HUES6 (cell line): ENCODE data around the gene SLC25A22.

Experiments used
- H3K27ac ChIP-seq: 2 replicates; pipeline ENCODE4 v1.7.0; 2013; ENCODE audit warnings: low read depth, mild to moderate bottlenecking, low read length, inconsistent platforms
- H3K27me3 ChIP-seq: 2 replicates; pipeline ENCODE4 v1.6.1; 2013; ENCODE audit warnings: low read length; ENCODE audit not compliant: control insufficient read depth, insufficient read depth
- H3K36me3 ChIP-seq: 2 replicates; pipeline ENCODE4 v1.6.1; 2013; ENCODE audit warnings: low read length; ENCODE audit not compliant: control insufficient read depth, insufficient read depth
- H3K4me1 ChIP-seq: 2 replicates; pipeline ENCODE4 v1.6.1; 2013; ENCODE audit warnings: low read length; ENCODE audit not compliant: control insufficient read depth, insufficient read depth
- H3K4me3 ChIP-seq: 2 replicates; pipeline ENCODE4 v1.5.1; 2013; ENCODE audit warnings: low read depth, low read length
- H3K9ac ChIP-seq: one replicate; pipeline ENCODE4 v1.6.1; 2013; ENCODE audit warnings: mild to moderate bottlenecking, low read length
- H3K9me3 ChIP-seq: 2 replicates; pipeline ENCODE4 v1.6.1; 2013; ENCODE audit warnings: low read depth, low read length; ENCODE audit not compliant: control insufficient read depth, insufficient read depth

Gene SLC25A22

DNA sequence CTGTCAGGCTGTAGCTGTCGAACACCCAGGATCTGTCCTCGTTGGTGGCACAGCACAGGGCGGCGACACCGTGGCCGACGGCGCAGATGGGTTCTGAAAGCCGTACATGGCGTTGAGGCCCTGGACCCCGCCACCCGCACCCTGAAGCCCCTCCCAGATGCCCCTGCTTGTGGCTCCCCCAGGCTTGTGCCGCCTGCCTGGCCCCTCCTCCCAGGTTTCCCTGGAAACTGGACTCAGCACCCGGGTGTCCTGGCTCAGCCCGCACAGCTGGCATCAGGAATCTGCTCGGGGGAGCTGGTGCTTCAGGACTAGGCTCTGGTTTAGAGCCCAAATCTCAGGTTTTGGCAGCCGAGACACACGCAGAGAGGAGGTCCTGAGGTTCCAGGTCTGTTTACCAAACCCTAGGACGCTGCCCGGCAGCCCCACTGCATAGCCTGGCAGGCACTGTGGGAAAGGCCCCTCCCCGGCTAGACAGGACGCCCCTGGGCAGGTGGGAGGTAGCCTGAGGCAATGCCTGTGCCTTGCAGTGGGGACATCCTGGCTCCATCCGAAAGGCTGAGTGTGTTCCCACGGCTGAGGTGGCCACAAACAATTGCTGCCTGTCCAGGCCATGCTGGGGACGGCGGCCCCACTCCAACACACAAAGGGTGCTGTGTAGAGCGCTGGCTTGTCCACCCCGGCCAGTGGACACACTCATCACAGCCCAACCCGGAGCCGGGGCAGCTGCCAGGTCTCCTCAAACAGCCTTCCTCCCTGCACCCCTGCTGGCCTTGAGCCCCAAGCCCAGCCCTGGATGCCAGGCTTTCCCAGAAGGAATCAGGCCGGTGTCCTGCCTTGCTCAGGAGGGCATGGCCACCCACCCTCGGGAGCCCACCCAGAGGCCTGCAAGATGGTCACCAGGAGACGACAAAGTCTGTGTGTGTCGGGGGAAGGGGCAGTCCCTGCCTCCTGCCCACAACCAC lies 25.4 kb downstream of the SLC25A22 start:
- H3K36me3 ChIP-seq: peaks cover 46% of the 10 kb centered on the region
- H3K4me3 ChIP-seq: no peak overlapping the region
- no peak overlapping the region for H3K9ac ChIP-seq
- peaks cover 10% of the 10 kb centered on the region for H3K4me1 ChIP-seq
- H3K9me3 ChIP-seq: no peaks in the 10 kb centered on the region
- H3K27me3 ChIP-seq: no peaks in the 10 kb centered on the region
- no peak overlapping the region; the same call in 1 of the 2 replicates for H3K27ac ChIP-seq

DNA sequence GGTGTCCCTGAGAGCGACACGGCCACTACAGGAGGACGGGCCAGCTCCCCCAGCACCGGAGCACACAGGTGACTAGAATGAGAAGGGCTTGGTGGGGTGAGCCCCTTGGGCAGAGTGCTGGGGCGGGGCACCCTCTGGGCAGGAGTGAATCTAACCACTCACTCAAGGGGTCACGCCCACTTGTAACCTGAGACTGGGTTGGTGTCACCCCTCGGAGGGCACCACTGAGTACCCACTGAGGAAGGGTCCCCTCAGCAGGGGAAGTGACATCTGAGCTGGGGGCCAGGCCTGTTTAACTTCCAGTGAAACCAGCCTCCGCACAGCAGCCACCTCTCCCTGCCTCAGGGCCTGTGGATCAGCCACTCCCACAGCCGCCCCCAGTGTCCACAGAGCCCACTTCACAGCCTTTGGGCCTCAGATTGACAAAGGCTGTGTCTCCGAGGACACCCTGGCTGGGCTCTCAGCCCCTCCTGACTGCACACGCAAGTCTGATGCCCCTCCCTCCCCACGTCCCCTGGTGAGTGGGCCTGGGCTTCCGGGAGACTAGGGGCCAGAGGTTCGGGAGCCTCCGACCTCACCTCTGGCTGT lies 26.4 kb downstream of the SLC25A22 start:
- Histone ChIP-seq H3K27me3 (no peaks in the 10 kb centered on the region), H3K27ac (no peak overlapping the region)

DNA sequence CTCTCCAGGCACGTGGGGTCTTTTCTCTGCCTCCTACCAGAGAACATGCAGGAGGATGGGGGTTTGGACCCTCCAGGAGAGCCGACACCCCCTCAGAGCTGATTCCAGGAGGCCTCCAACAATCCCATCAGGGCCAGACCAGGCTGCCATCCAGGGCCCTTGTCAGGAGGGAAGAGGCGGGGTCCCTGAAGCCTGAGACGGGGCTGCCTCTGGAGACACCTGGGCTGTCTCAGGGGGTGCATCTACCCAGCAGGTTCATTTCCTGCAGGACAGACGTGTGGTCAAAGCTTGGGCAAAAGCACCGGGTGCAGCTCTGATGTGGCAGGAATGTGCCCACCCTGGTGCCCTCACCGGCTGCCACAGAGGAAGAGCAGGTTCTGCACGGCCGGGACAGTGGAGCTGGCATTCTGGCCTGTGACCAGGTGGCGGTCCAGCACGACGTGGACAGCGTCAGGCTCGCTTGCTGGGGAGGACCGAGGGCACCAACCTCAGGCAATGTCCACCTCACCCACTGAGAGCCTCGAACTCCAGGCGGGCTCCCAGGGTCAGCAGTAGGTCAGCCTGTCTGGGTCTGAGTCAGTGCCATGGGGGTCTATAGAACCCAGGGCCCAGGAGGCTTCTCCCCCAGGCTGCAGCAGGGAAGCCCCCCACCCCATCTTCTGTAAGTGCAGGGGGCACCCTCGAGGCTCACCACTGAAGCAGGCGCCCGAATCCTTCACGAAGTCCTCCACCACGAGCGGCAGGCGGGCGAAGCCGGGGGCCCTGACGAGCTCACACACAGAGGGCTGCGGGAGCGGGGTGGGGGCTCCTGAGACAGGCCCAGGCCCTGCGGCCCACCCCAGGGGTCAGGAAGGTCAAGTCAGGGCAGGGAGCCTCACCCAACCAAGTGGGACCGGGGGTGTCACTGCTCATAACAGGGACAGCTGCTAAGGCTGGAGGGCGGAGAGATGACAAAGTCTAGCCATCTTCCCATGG lies 27.2 kb downstream of the SLC25A22 start:
- Histone ChIP-seq H3K27me3 (no peaks in the 10 kb centered on the region), H3K4me3 (no peak overlapping the region), H3K9ac (no peak overlapping the region), H3K4me1 (peaks cover 10% of the 10 kb centered on the region), H3K9me3 (no peaks in the 10 kb centered on the region), H3K36me3 (peaks cover 62% of the 10 kb centered on the region), H3K27ac (no peak overlapping the region)

More for the DNA sequence above, 26.4 kb downstream of the SLC25A22 start:
- Histone ChIP-seq H3K9me3 (no peaks in the 10 kb centered on the region), H3K4me3 (no peak overlapping the region), H3K4me1 (peaks cover 10% of the 10 kb centered on the region), H3K36me3 (peaks cover 55% of the 10 kb centered on the region), H3K9ac (no peak overlapping the region)

DNA sequence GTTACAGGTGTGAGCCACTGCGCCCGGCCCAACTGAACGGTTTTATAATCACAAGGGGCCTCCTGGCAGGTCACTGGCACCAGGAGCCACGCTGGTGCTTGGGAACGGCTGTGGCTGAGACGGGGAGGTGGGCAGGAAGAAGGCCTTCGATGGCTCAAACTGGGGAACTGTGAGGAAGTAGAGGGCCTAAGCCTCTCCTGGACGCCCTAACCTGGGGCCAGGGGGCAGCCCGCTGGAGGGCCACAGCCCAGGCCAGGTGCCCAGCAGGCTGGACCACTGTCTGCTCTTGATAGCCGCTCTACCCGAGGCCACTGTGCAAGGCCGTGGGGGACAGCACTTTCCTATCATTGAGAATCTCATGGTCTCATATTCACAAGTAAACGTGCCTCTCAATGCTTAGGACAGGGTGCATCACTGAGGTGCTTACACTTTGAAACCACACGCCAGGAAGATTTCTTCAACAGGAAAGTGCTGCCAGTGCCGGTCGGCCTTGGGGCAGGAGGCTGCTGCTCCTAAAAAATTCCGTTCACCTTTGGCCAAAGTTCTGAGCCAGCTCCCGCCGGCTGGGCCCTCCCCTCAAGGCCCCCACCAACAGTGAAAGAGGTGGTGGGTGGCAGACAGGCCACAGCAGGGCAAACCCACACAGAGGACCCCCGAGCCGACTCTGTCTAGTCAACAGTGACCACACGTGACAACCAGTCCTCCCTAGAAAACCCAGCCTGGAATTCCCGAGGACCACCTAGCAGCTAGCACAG lies 28.0 kb downstream of the SLC25A22 start:
- H3K4me1 ChIP-seq: peaks cover 4% of the 10 kb centered on the region; the same call in 1 of the 2 replicates
- no peak overlapping the region for H3K4me3 ChIP-seq
- H3K36me3 ChIP-seq: peaks cover 69% of the 10 kb centered on the region
- no peak overlapping the region for H3K27ac ChIP-seq
- no peak overlapping the region for H3K9ac ChIP-seq
- H3K9me3 ChIP-seq: no peaks in the 10 kb centered on the region
- no peaks in the 10 kb centered on the region for H3K27me3 ChIP-seq

DNA sequence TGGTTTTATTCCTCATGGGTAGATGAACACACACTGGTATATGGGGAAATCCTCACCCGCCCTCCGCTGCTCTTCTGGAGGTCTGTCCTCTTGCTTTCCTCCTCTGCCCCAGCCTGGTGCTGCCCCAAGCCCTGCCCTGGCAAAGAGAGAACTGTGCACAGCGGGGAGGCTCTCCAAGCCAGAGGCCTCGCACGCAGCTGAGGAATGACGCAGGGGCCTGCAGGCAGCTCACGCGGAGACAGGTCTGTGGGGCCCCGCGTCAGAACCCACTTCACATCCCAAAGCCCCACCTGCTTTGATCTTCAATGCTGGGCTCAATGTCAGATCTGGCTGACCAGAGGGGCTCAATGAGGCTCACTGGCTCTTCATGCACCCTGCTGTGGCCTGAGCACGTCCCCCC lies 30.8 kb downstream of the SLC25A22 start:
- Histone ChIP-seq H3K4me1 (peaks cover 15% of the 10 kb centered on the region), H3K9ac (no peak overlapping the region), H3K4me3 (no peak overlapping the region), H3K36me3 (peaks cover 75% of the 10 kb centered on the region), H3K27me3 (no peaks in the 10 kb centered on the region), H3K9me3 (no peaks in the 10 kb centered on the region), H3K27ac (no peak overlapping the region)

DNA sequence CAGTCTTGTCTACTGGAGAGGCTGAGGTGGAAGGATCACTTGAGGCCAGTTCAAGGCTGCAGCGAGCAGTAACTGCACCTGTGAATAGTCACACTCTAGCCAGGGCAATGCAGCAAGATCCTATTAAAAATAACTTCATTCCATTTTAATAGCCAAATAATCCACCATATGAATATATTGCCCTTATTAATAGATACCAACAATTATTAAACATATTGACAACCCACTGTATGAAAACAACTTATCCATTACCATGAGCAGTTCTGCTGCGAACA lies 31.2 kb downstream of the SLC25A22 start:
- H3K36me3 ChIP-seq: peaks cover 73% of the 10 kb centered on the region
- no peak overlapping the region for H3K27ac ChIP-seq
- H3K9ac ChIP-seq: no peak overlapping the region
- H3K9me3 ChIP-seq: no peaks in the 10 kb centered on the region
- H3K27me3 ChIP-seq: no peaks in the 10 kb centered on the region
- H3K4me1 ChIP-seq: peaks cover 15% of the 10 kb centered on the region
- no peak overlapping the region for H3K4me3 ChIP-seq

DNA sequence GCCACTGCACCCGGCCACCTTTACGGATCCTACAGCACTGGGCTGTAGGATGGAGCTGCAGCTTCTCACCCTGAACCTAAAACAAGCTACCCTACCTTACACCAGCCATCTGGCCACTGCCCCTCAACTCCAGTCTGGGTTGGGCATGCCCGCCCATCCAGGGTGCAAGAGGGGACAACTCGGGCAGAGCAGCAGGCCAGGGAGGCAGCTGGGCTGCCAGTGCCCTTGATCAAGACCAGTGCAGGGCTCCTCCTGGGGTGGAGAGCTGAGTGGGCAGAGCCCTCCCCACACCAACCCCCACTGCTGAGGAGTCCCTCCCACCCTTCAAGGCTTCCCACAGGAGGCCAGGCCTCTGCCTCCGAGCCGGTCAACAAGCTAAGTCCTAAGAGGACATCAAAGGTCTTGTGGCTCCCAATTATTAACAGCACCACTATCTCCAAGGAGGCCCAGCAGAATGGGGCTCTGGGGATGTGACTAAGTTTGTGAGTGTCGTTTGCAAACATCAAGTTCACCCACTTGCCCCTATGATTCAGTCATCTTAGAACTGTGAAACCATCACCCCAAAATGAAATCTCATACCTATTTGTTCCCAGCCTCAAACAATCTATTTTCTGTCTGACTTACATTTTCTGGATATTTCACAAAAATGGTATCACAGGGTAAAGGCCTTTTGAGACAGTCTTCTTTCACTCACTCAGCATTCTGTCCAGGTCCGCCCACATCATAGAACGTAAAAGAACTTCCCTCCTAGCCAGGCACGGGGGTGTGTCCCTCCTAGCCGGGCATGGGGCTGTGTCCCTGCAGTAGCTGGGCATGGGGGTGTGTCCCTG lies 31.8 kb downstream of the SLC25A22 start:
- H3K4me1 ChIP-seq: peaks cover 14% of the 10 kb centered on the region
- H3K4me3 ChIP-seq: no peak overlapping the region
- H3K9me3 ChIP-seq: no peaks in the 10 kb centered on the region
- H3K9ac ChIP-seq: no peak overlapping the region
- no peaks in the 10 kb centered on the region for H3K27me3 ChIP-seq
- peaks cover 73% of the 10 kb centered on the region for H3K36me3 ChIP-seq
- no peak overlapping the region for H3K27ac ChIP-seq

DNA sequence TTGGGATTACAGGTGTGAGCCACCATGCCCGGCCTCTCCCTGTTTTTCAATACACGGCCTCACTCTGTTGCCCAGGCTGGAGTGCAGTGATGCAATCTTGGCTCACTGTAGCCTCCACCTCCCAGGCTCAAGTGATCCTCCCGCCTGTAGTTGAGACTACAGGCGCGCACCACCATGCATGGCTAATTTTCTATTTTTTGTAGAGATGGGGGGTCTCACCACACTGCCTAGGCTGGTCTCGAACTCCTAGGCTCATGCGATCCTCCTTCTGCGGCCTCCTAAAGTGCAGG lies 32.3 kb downstream of the SLC25A22 start:
- Histone ChIP-seq H3K27ac (no peak overlapping the region), H3K36me3 (peaks cover 73% of the 10 kb centered on the region), H3K9ac (no peak overlapping the region), H3K4me3 (no peak overlapping the region), H3K9me3 (no peaks in the 10 kb centered on the region), H3K27me3 (no peaks in the 10 kb centered on the region), H3K4me1 (peaks cover 14% of the 10 kb centered on the region)

DNA sequence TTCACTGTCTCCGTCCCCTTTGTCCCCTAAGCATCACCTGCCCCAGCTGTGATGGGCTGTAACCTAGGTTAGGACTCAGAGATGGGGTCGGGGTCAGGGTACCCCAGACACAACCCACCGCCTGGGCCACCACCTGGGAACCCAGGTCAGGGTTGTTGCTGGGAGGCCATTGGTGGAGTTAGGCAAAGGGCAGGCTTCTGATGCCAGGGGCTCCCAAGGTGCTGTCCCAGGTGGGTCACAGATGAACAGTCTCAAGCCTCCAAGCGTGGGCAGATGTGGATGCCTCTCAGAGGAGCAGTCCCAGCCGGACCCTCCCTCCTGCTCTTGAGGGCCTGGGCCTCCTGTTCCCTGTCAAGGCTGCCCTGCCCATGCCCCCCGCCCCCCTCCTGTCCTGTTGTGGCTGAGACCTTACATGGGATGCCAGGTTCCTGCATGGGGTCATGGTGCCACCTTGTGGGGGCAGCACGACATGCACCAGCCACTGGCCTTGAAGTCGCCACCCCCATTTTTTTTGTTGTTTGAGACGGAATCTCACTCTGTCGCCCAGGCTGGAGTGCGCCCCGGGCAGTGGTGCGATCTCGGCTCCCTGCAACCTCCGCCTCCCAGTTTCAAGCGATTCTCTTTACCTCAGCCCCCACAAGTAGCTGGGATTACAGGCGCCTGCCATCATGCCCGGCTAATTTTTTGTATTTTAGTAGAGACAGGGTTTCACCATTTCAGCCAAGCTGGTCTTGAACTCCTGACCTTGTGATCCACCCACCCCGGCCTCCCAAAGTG lies 32.9 kb downstream of the SLC25A22 start:
- H3K4me3 ChIP-seq: no peak overlapping the region
- no peaks in the 10 kb centered on the region for H3K27me3 ChIP-seq
- H3K9me3 ChIP-seq: no peaks in the 10 kb centered on the region
- peaks cover 73% of the 10 kb centered on the region for H3K36me3 ChIP-seq
- H3K4me1 ChIP-seq: peaks cover 14% of the 10 kb centered on the region
- no peak overlapping the region for H3K9ac ChIP-seq
- H3K27ac ChIP-seq: no peak overlapping the region
